Measurements from ENCODE around the gene COG5.
A peak's percentile ranks its signal among the peaks of the same experiment; 100 is the strongest.
"Not testable (repeated sequence)": the region's sequence is repeated elsewhere in the genome, so short reads cannot be mapped to it uniquely, and the experiment has no call there.

Gene COG5

GRCh38 chr7:107172276-107173032, 391.3 kb downstream of the COG5 start:
- DNase-seq = no peak

GRCh38 chr7:107171496-107171895, 392.2 kb downstream of the COG5 start:
- DNase-seq = no peak

- no peak for DNase-seq
These were observed 393.4 kb downstream of the COG5 start for GRCh38 chr7:107170051-107170915.

GRCh38 chr7:107169120-107170050, 394.3 kb downstream of the COG5 start:
- peak; percentile 95 for DNase-seq

GRCh38 chr7:107168233-107169119, 395.2 kb downstream of the COG5 start, which contains the start of gene HBP1:
Gene HBP1 (plus strand): TSS chr7:107169003. CDS start chr7:107179894, 10,891 bp downstream.
- DNase-seq = peak; percentile 100

- peak; percentile 78 for DNase-seq
These were observed 396.1 kb downstream of the COG5 start for GRCh38 chr7:107167483-107168232.

GRCh38 chr7:107166736-107167426, 396.8 kb downstream of the COG5 start:
- no peak for DNase-seq

GRCh38 chr7:107165341-107165740, 398.4 kb downstream of the COG5 start:
- DNase-seq = no peak

- DNase-seq = peak; percentile 11
These were observed 399.6 kb downstream of the COG5 start for GRCh38 chr7:107164092-107164491.

- DNase-seq = no peak
These were observed 401.2 kb downstream of the COG5 start for GRCh38 chr7:107162475-107162874.

- DNase-seq = no peak
These were observed 402.3 kb downstream of the COG5 start for GRCh38 chr7:107161415-107161814.

GRCh38 chr7:107160389-107160788, 403.3 kb downstream of the COG5 start:
- no peak for DNase-seq

- DNase-seq = no peak
These were observed 405.7 kb downstream of the COG5 start for GRCh38 chr7:107158028-107158427.

GRCh38 chr7:107157091-107157490, 406.6 kb downstream of the COG5 start:
- DNase-seq = no peak

- not testable (repeated sequence) for DNase-seq
These were observed 408.0 kb downstream of the COG5 start for GRCh38 chr7:107155726-107156125.

GRCh38 chr7:107154826-107155225, 408.9 kb downstream of the COG5 start:
- DNase-seq = no peak

- peak; percentile 58 for DNase-seq
These were observed 411.7 kb downstream of the COG5 start for GRCh38 chr7:107152011-107152410.
